GM23338 (cell line): ENCODE results near the gene NHERF1. TPM values are rescaled to one million over a fixed set of nuclear protein-coding genes. Genes with fewer than 3 reads are reported as not detected.

Experiments
- ATAC-seq: fragments of 200-7000 bp; cut with Tn5 transposase; 3 replicates; pipeline ENCODE4 v1.9.1; 2020
- DNase-seq: peaks from one replicate; pipeline ENCODE4 v3.0.0-alpha.2; 2015; ENCODE audit warnings: low spot score
- H2AFZ ChIP-seq: fragments of 200-600 bp; sonication (generic); 2 replicates; pipeline ENCODE4 v1.8.0; 2016; ENCODE audit warnings: antibody characterized with exemption, mild to moderate bottlenecking, moderate library complexity
- H3F3A ChIP-seq: fragments of 200-600 bp; sonication (generic); replicated peaks from 2 replicates; pipeline ENCODE4 v1.8.0; 2017; ENCODE audit warnings: antibody characterized with exemption, mixed run types, low read depth
- H3K27ac ChIP-seq: fragments of 200-600 bp; sonication (generic); 2 replicates; pipeline ENCODE4 v1.6.1; 2016; ENCODE audit warnings: low read depth
- H3K27me3 ChIP-seq: fragments of 200-600 bp; sonication (generic); 2 replicates; pipeline ENCODE4 v1.8.0; 2016; ENCODE audit warnings: mild to moderate bottlenecking, mixed run types, moderate library complexity; ENCODE audit not compliant: insufficient read depth
- H3K36me3 ChIP-seq: fragments of 200-600 bp; sonication (generic); 2 replicates; pipeline ENCODE4 v1.8.0; 2016; ENCODE audit warnings: mild to moderate bottlenecking; ENCODE audit not compliant: insufficient read depth
- H3K4me1 ChIP-seq: fragments of 200-600 bp; sonication (generic); 2 replicates; pipeline ENCODE4 v1.8.0; 2016; ENCODE audit warnings: mild to moderate bottlenecking, moderate library complexity; ENCODE audit not compliant: insufficient read depth
- H3K4me2 ChIP-seq: fragments of 200-600 bp; sonication (generic); 2 replicates; pipeline ENCODE4 v1.7.1; 2017; ENCODE audit warnings: mixed run types
- H3K4me3 ChIP-seq: fragments of 200-600 bp; sonication (generic); 2 replicates; pipeline ENCODE4 v1.6.1; 2016; ENCODE audit warnings: mixed run types
- H3K79me2 ChIP-seq: fragments of 200-600 bp; sonication (generic); replicated peaks from 2 replicates; pipeline ENCODE4 v1.8.0; 2017; ENCODE audit warnings: mild to moderate bottlenecking; ENCODE audit not compliant: insufficient read depth
- H3K9me2 ChIP-seq: fragments of 200-600 bp; sonication (generic); 2 replicates; pipeline ENCODE4 v1.8.0; 2017; ENCODE audit not compliant: insufficient read depth
- H4K20me1 ChIP-seq: fragments of 200-600 bp; sonication (generic); replicated peaks from 2 replicates; pipeline ENCODE4 v1.8.0; 2017; ENCODE audit warnings: mild to moderate bottlenecking; ENCODE audit not compliant: insufficient read depth
- H3K27ac Mint-ChIP-seq: 2 replicates; pipeline ENCODE4 v1.8.0; 2020; ENCODE audit warnings: inconsistent platforms, mild to moderate bottlenecking, moderate library complexity, mixed read lengths
- H3K27me3 Mint-ChIP-seq: 3 replicates; pipeline ENCODE4 v1.8.0; 2022; ENCODE audit warnings: low read depth, mild to moderate bottlenecking, moderate library complexity, mixed read lengths, inconsistent platforms; ENCODE audit not compliant: insufficient read depth, poor library complexity
- H3K36me3 Mint-ChIP-seq: 3 replicates; pipeline ENCODE4 v1.8.0; 2021; ENCODE audit warnings: low read depth, mild to moderate bottlenecking, inconsistent platforms, moderate library complexity, mixed read lengths
- H3K4me1 Mint-ChIP-seq: 3 replicates; pipeline ENCODE4 v1.8.0; 2020; ENCODE audit warnings: mild to moderate bottlenecking, inconsistent platforms, mixed read lengths
- H3K4me3 Mint-ChIP-seq: 3 replicates; pipeline ENCODE4 v1.8.0; 2021; ENCODE audit warnings: moderate library complexity, mild to moderate bottlenecking, inconsistent platforms, mixed read lengths
- H3K9me3 Mint-ChIP-seq: 3 replicates; pipeline ENCODE4 v1.8.0; 2020; ENCODE audit warnings: moderate library complexity, mild to moderate bottlenecking, inconsistent platforms, mixed read lengths
- ETS1 ChIP-seq: IDR thresholded peaks from 2 replicates; pipeline ENCODE4 v1.6.1; 2016; ENCODE audit warnings: antibody characterized with exemption
- EZH2 ChIP-seq: fragments of 200-600 bp; sonication (generic); IDR thresholded peaks from one replicate; pipeline ENCODE4 v1.8.0; 2017; ENCODE audit warnings: antibody characterized with exemption, mild to moderate bottlenecking, low read depth; ENCODE audit not compliant: unreplicated experiment
- EZH2phosphoT487 ChIP-seq: fragments of 200-600 bp; sonication (generic); IDR thresholded peaks from one replicate; pipeline ENCODE4 v1.8.1; 2018; ENCODE audit warnings: antibody characterized with exemption; ENCODE audit not compliant: unreplicated experiment
- NANOG ChIP-seq: IDR thresholded peaks from 2 replicates; pipeline ENCODE4 v1.6.1; 2016; ENCODE audit warnings: antibody characterized with exemption, borderline replicate concordance
- POLR2AphosphoS5 ChIP-seq: IDR thresholded peaks from 2 replicates; pipeline ENCODE4 v1.6.1; 2016; ENCODE audit warnings: antibody characterized with exemption, low read depth
- REST ChIP-seq: IDR thresholded peaks from one replicate; pipeline ENCODE4 v1.6.1; 2018; ENCODE audit warnings: antibody characterized with exemption; ENCODE audit not compliant: unreplicated experiment
- STAT1 ChIP-seq: IDR thresholded peaks from one replicate; pipeline ENCODE4 v1.6.1; 2016; ENCODE audit warnings: antibody characterized with exemption; ENCODE audit not compliant: unreplicated experiment
- polyA plus RNA-seq: library from polyadenylated mRNA; unstranded; fragments of >200 nt; fragmentation: Nextera tagmentation; extraction: Ambion mirVana; gene quantifications from 2 replicates; pipeline ENCODE4 v1.2.1, GENCODE V29; 2016
- total RNA-seq: library from RNA; depleted of rRNA; stranded (reverse); fragments of >200 nt; shearing (Covaris generic); gene quantifications from 2 replicates; pipeline ENCODE4 v1.2.3, GENCODE V29; 2014

The NHERF1 gene
- total and polyA plus RNA-seq, 2 experiments from 2014 or later: 48.8 to 100 TPM

- DNase-seq: no peak
- H3K27me3 Mint-ChIP-seq: peaks cover 19% of the 10 kb centered on the region
- H3K4me2 ChIP-seq: no peak overlapping the region
These were observed 14.9 kb upstream of the NHERF1 start for GRCh38 chr17:74733365-74734122.

More at GRCh38 chr17:74733365-74734122, 14.9 kb upstream of the NHERF1 start:
- H4K20me1 ChIP-seq: no peaks in the 10 kb centered on the region
- H3K27ac ChIP-seq: no peak overlapping the region
- peaks cover 12% of the 10 kb centered on the region for H3K4me1 ChIP-seq
- no peaks in the 10 kb centered on the region for H3K36me3 Mint-ChIP-seq
- peaks cover 17% of the 10 kb centered on the region for H3K4me1 Mint-ChIP-seq
- no peak for TF ChIP-seq ETS1
- TF ChIP-seq REST: no peak
- no peak for TF ChIP-seq POLR2AphosphoS5
- TF ChIP-seq NANOG: no peak
- TF ChIP-seq EZH2phosphoT487: no peak
- no peak for TF ChIP-seq STAT1
- TF ChIP-seq EZH2: no peak
- H3K4me3 Mint-ChIP-seq: no peak overlapping the region
- H3K27me3 ChIP-seq: peaks cover 11% of the 10 kb centered on the region; the same call in 1 of the 2 replicates
- no peak overlapping the region for H3K4me3 ChIP-seq
- H3F3A ChIP-seq: peaks cover 17% of the 10 kb centered on the region
- H3K79me2 ChIP-seq: no peaks in the 10 kb centered on the region
- H3K9me3 Mint-ChIP-seq: no peaks in the 10 kb centered on the region
- H3K9me2 ChIP-seq: no peaks in the 10 kb centered on the region
- H3K36me3 ChIP-seq: no peaks in the 10 kb centered on the region
- H2AFZ ChIP-seq: no peak overlapping the region
- H3K27ac Mint-ChIP-seq: no peak overlapping the region
- ATAC-seq: no peak
